Measurements from ENCODE around the gene CCDC158.

- TF ChIP-seq, protein P1, sequence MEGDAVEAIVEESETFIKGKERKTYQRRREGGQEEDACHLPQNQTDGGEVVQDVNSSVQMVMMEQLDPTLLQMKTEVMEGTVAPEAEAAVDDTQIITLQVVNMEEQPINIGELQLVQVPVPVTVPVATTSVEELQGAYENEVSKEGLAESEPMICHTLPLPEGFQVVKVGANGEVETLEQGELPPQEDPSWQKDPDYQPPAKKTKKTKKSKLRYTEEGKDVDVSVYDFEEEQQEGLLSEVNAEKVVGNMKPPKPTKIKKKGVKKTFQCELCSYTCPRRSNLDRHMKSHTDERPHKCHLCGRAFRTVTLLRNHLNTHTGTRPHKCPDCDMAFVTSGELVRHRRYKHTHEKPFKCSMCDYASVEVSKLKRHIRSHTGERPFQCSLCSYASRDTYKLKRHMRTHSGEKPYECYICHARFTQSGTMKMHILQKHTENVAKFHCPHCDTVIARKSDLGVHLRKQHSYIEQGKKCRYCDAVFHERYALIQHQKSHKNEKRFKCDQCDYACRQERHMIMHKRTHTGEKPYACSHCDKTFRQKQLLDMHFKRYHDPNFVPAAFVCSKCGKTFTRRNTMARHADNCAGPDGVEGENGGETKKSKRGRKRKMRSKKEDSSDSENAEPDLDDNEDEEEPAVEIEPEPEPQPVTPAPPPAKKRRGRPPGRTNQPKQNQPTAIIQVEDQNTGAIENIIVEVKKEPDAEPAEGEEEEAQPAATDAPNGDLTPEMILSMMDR (IDR thresholded peaks at IDR 0.05), result no peak
- no peak for TF ChIP-seq POLR2A (IDR thresholded peaks at IDR 0.05)
Measured at GRCh38 chr4:76380561-76380960, 40.4 kb downstream of the CCDC158 start.

All from Peyer's patch (tissue), 4 donors.